HEK293T (cell line): ENCODE results near the gene FBXL5.

ENCODE experiments used
- CTCF ChIA-PET: fragments of 350-600 bp; formaldehyde crosslinking; extraction: SDS; loops from one replicate; lab custom pipeline; 2021; ENCODE audit warnings: antibody characterized with exemption, inconsistent platforms; lab: Yijun Ruan, JAX
- POLR2A ChIA-PET: fragments of 350-600 bp; formaldehyde crosslinking; extraction: SDS; loops from one replicate; lab custom pipeline; 2020; ENCODE audit warnings: antibody characterized with exemption, inconsistent platforms; lab: Yijun Ruan, JAX
- DNase-seq: peaks from one replicate; pipeline ENCODE4 v3.0.0; 2012; ENCODE audit warnings: mixed read lengths; ENCODE audit errors: extremely low spot score
- ARNT ChIP-seq: fragments of 450-650 bp; IDR thresholded peaks from 2 replicates; pipeline ENCODE4 v1.6.1; 2017; ENCODE audit warnings: mild to moderate bottlenecking
- BHLHE40 ChIP-seq: fragments of 450-650 bp; IDR thresholded peaks from 2 replicates; pipeline ENCODE4 v1.6.1; 2016; ENCODE audit warnings: mild to moderate bottlenecking, moderate library complexity, borderline replicate concordance
- CTBP1 ChIP-seq: fragments of 450-650 bp; IDR thresholded peaks from 2 replicates; pipeline ENCODE4 v1.6.1; 2016; ENCODE audit warnings: borderline replicate concordance
- ELF4 ChIP-seq: fragments of 450-650 bp; IDR thresholded peaks from 2 replicates; pipeline ENCODE4 v1.6.1; 2017; ENCODE audit warnings: antibody characterized with exemption
- FOXK2 ChIP-seq: fragments of 450-650 bp; IDR thresholded peaks from 2 replicates; pipeline ENCODE4 v1.6.1; 2016; ENCODE audit warnings: mild to moderate bottlenecking
- FOXM1 ChIP-seq: fragments of 450-650 bp; IDR thresholded peaks from 2 replicates; pipeline ENCODE4 v1.6.1; 2017; ENCODE audit warnings: mild to moderate bottlenecking, borderline replicate concordance
- HDGF ChIP-seq: fragments of 450-650 bp; IDR thresholded peaks from 2 replicates; pipeline ENCODE4 v1.6.1; 2017; ENCODE audit warnings: antibody characterized with exemption, borderline replicate concordance
- L3MBTL2 ChIP-seq: fragments of 450-650 bp; conservative IDR thresholded peaks from 2 replicates; pipeline ENCODE4 v1.6.1; 2016; ENCODE audit warnings: mild to moderate bottlenecking
- LEF1 ChIP-seq: fragments of 450-650 bp; IDR thresholded peaks from 2 replicates; pipeline ENCODE4 v1.6.1; 2017; ENCODE audit warnings: mild to moderate bottlenecking, borderline replicate concordance
- NFRKB ChIP-seq: fragments of 450-650 bp; IDR thresholded peaks from 2 replicates; pipeline ENCODE4 v1.6.1; 2016; ENCODE audit warnings: mild to moderate bottlenecking, moderate library complexity
- PKNOX1 ChIP-seq: fragments of 450-650 bp; IDR thresholded peaks from 2 replicates; pipeline ENCODE4 v1.6.1; 2016
- SP1 ChIP-seq: fragments of 450-650 bp; IDR thresholded peaks from 2 replicates; pipeline ENCODE4 v1.6.1; 2017
- SUZ12 ChIP-seq: fragments of 450-650 bp; IDR thresholded peaks from 2 replicates; pipeline ENCODE4 v1.6.1; 2016; ENCODE audit warnings: mild to moderate bottlenecking
- TARDBP ChIP-seq: fragments of 450-650 bp; IDR thresholded peaks from 2 replicates; pipeline ENCODE4 v1.6.1; 2016
- ZNF384 ChIP-seq: fragments of 450-650 bp; IDR thresholded peaks from 2 replicates; pipeline ENCODE4 v1.6.1; 2016

FBXL5 gene

GRCh38 chr4:15689540-15689939 is 34.4 kb upstream of the FBXL5 start:
- CTCF ChIA-PET, result no interaction called here
- no peak for DNase-seq
- no peak for TF ChIP-seq FOXK2
- no peak for TF ChIP-seq TARDBP
- no peak for TF ChIP-seq SP1
- TF ChIP-seq ARNT, result no peak
- no peak for TF ChIP-seq NFRKB
- no peak for TF ChIP-seq CTBP1
- TF ChIP-seq FOXM1, result no peak
- no peak for TF ChIP-seq ZNF384
- no peak for TF ChIP-seq L3MBTL2
- TF ChIP-seq SUZ12, result no peak
- POLR2A ChIA-PET, result no interaction called here

- ChIA-PET POLR2A (no interaction called here), CTCF (no interaction called here)
- TF ChIP-seq L3MBTL2, result no peak
- no peak for TF ChIP-seq NFRKB
- TF ChIP-seq LEF1, result no peak
- TF ChIP-seq CTBP1, result no peak
- no peak for TF ChIP-seq PKNOX1
- no peak for TF ChIP-seq BHLHE40
- no peak for TF ChIP-seq HDGF
- TF ChIP-seq ELF4, result no peak
- no peak for DNase-seq
These were observed 32.9 kb upstream of the FBXL5 start for GRCh38 chr4:15688051-15688450.

GRCh38 chr4:15684498-15684897 is 29.3 kb upstream of the FBXL5 start:
- ChIA-PET POLR2A (no interaction called here), CTCF (no interaction called here)
- TF ChIP-seq SP1 (no peak), SUZ12 (no peak), ZNF384 (no peak), LEF1 (no peak), NFRKB (no peak), FOXK2 (no peak), PKNOX1 (no peak)

GRCh38 chr4:15683143-15683495 is 28.0 kb upstream of the FBXL5 start:
- ChIA-PET CTCF (no interaction called here), POLR2A (interaction anchor here (2.8 kb wide), 1 partner anchor 28 kb away, joined by 36 read pairs; the partner anchor contains the start of gene FBXL5)
- TF ChIP-seq FOXK2, result no peak
- TF ChIP-seq ZNF384, result no peak
- no peak for DNase-seq

More at GRCh38 chr4:15684498-15684897, 29.3 kb upstream of the FBXL5 start:
- no peak for DNase-seq

- TF ChIP-seq CTBP1 (no peak), ARNT (no peak), HDGF (no peak), ZNF384 (no peak), TARDBP (no peak), PKNOX1 (no peak), SP1 (no peak)
- ChIA-PET POLR2A (interaction anchor here (0.6 to 2.8 kb wide), 4 partner anchors 8 to 27 kb away, joined by 3 to 36 read pairs (median 6); partner anchors contain the start of gene FBXL5), CTCF (no interaction called here)
- DNase-seq, result no peak
These were observed 27.3 kb upstream of the FBXL5 start for GRCh38 chr4:15682242-15683142.

- peak; percentile 99 for DNase-seq
- CTCF ChIA-PET, result no interaction called here
- TF ChIP-seq PKNOX1, result peak; percentile 56
- TF ChIP-seq SUZ12, result no peak
- peak; percentile 88; the same call in 1 of the 2 replicates for TF ChIP-seq FOXM1
- peak; percentile 83 for TF ChIP-seq ELF4
- TF ChIP-seq SP1, result peak; percentile 88
- POLR2A ChIA-PET, result interaction anchor here (0.6 to 2.8 kb wide), 10 partner anchors 9 to 105 kb away, joined by 3 to 36 read pairs (median 3); partner anchors contain the start of gene FBXL5
These were observed 26.4 kb upstream of the FBXL5 start, which contains the start of gene FAM200B for GRCh38 chr4:15681372-15682241. FAM200B (plus strand) TSS chr4:15681827; CDS start chr4:15686978, 5,151 bp downstream.
